Smooth muscle cell (in vitro differentiated cells): Measurements from ENCODE around the gene PRKAR1B. TPM values are rescaled to one million over a fixed set of nuclear protein-coding genes. Genes with fewer than 3 reads are reported as not detected.

Experiments
- DNase-seq: peaks from one replicate; lab custom pipeline; 2025; ENCODE audit not compliant: unreplicated experiment; lab: John Stamatoyannopoulos, UW
- H2AFZ ChIP-seq: fragments of 200-600 bp; sonication (generic); 2 replicates; pipeline ENCODE4 v1.6.0; 2016; ENCODE audit warnings: antibody characterized with exemption, low read depth, mild to moderate bottlenecking
- H3F3A ChIP-seq: fragments of 200-600 bp; sonication (generic); 2 replicates; pipeline ENCODE4 v1.6.0; 2017; ENCODE audit warnings: antibody characterized with exemption, low read depth
- H3K27ac ChIP-seq: fragments of 200-600 bp; sonication (generic); 2 replicates; pipeline ENCODE4 v1.5.1; 2016; ENCODE audit warnings: low read depth, mild to moderate bottlenecking
- H3K27me3 ChIP-seq: fragments of 200-600 bp; sonication (generic); 2 replicates; pipeline ENCODE4 v1.6.1; 2016; ENCODE audit warnings: low read depth, mild to moderate bottlenecking
- H3K36me3 ChIP-seq: fragments of 200-600 bp; sonication (generic); 2 replicates; pipeline ENCODE4 v1.5.1; 2016; ENCODE audit warnings: low read depth
- H3K4me1 ChIP-seq: fragments of 200-600 bp; sonication (generic); 2 replicates; pipeline ENCODE4 v1.5.1; 2016; ENCODE audit warnings: low read depth
- H3K4me2 ChIP-seq: fragments of 200-600 bp; sonication (generic); 2 replicates; pipeline ENCODE4 v1.6.0; 2016; ENCODE audit warnings: mild to moderate bottlenecking
- H3K4me3 ChIP-seq: fragments of 200-600 bp; sonication (generic); 2 replicates; pipeline ENCODE4 v1.5.1; 2016; ENCODE audit warnings: mild to moderate bottlenecking
- H3K79me2 ChIP-seq: fragments of 200-600 bp; sonication (generic); 2 replicates; pipeline ENCODE4 v1.6.0; 2016; ENCODE audit warnings: low read depth, mild to moderate bottlenecking
- H3K9ac ChIP-seq: fragments of 200-600 bp; sonication (generic); 2 replicates; pipeline ENCODE4 v1.6.0; 2016; ENCODE audit warnings: low read depth
- H3K9me3 ChIP-seq: fragments of 200-600 bp; sonication (generic); replicated peaks from 2 replicates; pipeline ENCODE4 v1.5.1; 2016; ENCODE audit warnings: low read depth
- H4K20me1 ChIP-seq: fragments of 200-600 bp; sonication (generic); 2 replicates; pipeline ENCODE4 v1.6.0; 2016; ENCODE audit warnings: low read depth
- WGBS: methylation state at CpG from one replicate; pipeline ENCODE4 v1.1.7; 2016; ENCODE audit warnings: low lambda C conversion rate; 5-methylcytosine and 5-hydroxymethylcytosine counted together
- polyA plus RNA-seq: library from polyadenylated mRNA; unstranded; fragments of >200 nt; fragmentation: Nextera tagmentation; extraction: Ambion mirVana; gene quantifications from 2 replicates; pipeline ENCODE4 v1.2.1, GENCODE V29; 2016
- total RNA-seq: library from RNA; depleted of rRNA; stranded (reverse); fragments of >200 nt; gene quantifications from 2 replicates; pipeline ENCODE4 v1.2.3, GENCODE V29; 2014
- TF ChIP-seq, protein P1 (sequence below): fragments of 200-600 bp; sonication (generic); IDR thresholded peaks from 2 replicates; pipeline ENCODE4 v1.5.1; 2017; ENCODE audit warnings: borderline replicate concordance, mild to moderate bottlenecking, antibody characterized with exemption; ENCODE audit not compliant: insufficient read depth, poor library complexity, severe bottlenecking

Gene PRKAR1B
- total and polyA plus RNA-seq, 2 experiments from 2014 or later, result 5.3 to 10.1 TPM

DNA sequence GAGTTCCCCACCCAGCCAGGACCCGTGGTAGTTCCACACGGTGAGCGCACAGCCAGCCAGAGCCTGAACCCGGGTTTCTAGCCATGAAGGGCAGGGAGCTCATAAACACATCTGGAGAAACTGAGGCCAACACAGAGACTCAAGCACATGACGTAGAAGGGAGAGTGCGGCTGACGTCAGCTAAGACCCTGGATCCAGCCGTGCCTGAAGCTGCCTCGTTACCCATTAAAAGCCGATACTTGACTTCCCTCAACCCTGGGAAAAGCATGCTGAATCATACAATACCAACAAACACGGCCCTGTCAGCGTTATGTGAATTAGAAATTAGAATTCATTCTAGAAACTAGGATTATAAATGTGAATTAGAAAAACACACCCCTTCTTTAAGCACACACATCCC, 142.3 kb downstream of the PRKAR1B start:
- H3F3A ChIP-seq, result no peaks in the 10 kb centered on the region
- H3K9ac ChIP-seq, result no peak overlapping the region
- H4K20me1 ChIP-seq, result no peaks in the 10 kb centered on the region
- DNase-seq, result no peak
- TF ChIP-seq, protein P1, sequence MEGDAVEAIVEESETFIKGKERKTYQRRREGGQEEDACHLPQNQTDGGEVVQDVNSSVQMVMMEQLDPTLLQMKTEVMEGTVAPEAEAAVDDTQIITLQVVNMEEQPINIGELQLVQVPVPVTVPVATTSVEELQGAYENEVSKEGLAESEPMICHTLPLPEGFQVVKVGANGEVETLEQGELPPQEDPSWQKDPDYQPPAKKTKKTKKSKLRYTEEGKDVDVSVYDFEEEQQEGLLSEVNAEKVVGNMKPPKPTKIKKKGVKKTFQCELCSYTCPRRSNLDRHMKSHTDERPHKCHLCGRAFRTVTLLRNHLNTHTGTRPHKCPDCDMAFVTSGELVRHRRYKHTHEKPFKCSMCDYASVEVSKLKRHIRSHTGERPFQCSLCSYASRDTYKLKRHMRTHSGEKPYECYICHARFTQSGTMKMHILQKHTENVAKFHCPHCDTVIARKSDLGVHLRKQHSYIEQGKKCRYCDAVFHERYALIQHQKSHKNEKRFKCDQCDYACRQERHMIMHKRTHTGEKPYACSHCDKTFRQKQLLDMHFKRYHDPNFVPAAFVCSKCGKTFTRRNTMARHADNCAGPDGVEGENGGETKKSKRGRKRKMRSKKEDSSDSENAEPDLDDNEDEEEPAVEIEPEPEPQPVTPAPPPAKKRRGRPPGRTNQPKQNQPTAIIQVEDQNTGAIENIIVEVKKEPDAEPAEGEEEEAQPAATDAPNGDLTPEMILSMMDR, result no peak
- no peak overlapping the region for H3K4me2 ChIP-seq
- H3K4me3 ChIP-seq, result no peak overlapping the region
- H3K9me3 ChIP-seq, result no peaks in the 10 kb centered on the region
- H2AFZ ChIP-seq, result no peak overlapping the region
- no peaks in the 10 kb centered on the region for H3K4me1 ChIP-seq
- H3K79me2 ChIP-seq, result no peaks in the 10 kb centered on the region
- no peaks in the 10 kb centered on the region for H3K27me3 ChIP-seq
- H3K27ac ChIP-seq, result peak overlapping the region; percentile 56
- no peaks in the 10 kb centered on the region for H3K36me3 ChIP-seq
- 95% methylated on average over 12 of the region's 12 CpGs for WGBS

DNA sequence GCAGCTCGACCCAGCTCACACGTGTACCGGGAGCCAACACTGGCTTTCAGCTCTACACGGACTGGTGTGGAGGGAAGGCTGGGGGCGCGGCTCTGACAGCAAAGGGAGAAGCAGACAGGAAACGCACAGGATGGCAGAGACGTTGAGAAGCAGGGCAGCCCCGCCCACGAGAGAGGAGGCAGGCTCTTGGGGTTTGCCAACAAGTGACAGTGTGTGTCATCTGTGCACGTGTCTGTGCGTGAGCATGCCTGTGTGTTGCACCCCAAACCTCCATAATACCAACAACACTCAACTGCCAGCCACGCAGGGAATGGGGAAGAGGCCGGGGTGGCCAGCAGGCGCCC, 143.0 kb downstream of the PRKAR1B start:
- Histone ChIP-seq H3K9me3 (no peaks in the 10 kb centered on the region), H3K9ac (no peak overlapping the region), H3F3A (no peaks in the 10 kb centered on the region), H3K4me3 (no peak overlapping the region), H3K27ac (no peak overlapping the region), H3K36me3 (no peaks in the 10 kb centered on the region), H2AFZ (no peak overlapping the region), H4K20me1 (no peaks in the 10 kb centered on the region), H3K79me2 (no peaks in the 10 kb centered on the region), H3K4me2 (no peak overlapping the region), H3K27me3 (no peaks in the 10 kb centered on the region), H3K4me1 (no peaks in the 10 kb centered on the region)
- 81% methylated on average over 15 of the region's 15 CpGs for WGBS
- DNase-seq, result no peak
- TF ChIP-seq, protein P1, result no peak

DNA sequence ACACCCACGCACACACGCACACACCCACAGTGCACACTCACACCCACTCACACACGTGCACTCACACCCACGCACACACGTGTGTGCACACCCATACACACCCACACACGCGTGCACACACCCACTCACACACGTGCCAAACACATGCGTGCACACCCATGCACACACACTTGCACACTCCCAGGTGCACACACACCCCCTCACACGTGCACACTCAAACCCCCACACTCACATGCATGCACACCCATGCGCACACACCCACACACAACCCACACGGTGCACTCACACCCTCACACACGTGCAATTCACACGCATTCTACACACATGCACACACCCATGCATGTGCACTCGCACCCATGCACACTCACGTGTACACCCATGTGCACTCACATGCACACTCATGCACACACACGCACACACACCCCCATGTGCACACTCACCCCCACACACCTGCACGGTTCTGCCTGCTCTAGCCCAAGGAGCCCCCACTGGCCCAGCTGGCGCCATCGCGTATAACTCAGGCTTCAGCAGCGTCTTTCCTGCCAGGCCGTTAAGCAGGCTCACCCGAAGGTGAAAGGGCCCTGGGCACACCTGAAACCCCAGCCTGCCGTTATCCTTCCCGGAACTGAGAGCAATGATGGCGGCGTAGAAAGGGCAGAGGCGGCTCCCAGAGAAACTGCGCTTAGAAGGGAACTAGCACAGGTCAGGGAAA, 143.5 kb downstream of the PRKAR1B start:
- Histone ChIP-seq H3K36me3 (no peaks in the 10 kb centered on the region), H3K79me2 (no peaks in the 10 kb centered on the region), H3F3A (no peaks in the 10 kb centered on the region), H2AFZ (no peak overlapping the region), H3K4me3 (no peak overlapping the region), H4K20me1 (no peaks in the 10 kb centered on the region), H3K27me3 (no peaks in the 10 kb centered on the region), H3K4me1 (no peaks in the 10 kb centered on the region), H3K9ac (no peak overlapping the region), H3K27ac (no peak overlapping the region), H3K4me2 (no peak overlapping the region), H3K9me3 (no peaks in the 10 kb centered on the region)
- no peak for DNase-seq
- TF ChIP-seq, protein P1, result no peak
- WGBS, result 93% methylated on average over 29 of the region's 30 CpGs

DNA sequence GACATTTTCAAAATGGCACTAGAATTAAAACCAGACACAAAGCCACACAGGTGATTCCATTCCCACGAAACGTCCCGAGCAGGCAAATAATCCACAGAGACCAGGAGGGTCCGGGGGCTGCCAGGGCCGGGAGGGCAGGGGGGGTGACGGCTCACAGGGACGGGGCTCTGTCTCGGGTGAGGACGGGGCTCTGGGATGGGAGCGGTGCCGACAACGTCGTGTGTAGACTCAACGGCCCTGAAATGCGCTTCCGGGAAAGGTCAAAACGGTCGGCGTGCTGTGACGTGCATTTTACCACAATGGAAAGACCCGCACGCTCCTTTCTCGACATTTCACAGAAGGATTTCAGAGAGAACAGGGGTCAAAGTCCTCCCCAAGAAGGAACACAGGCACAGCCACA, 144.2 kb downstream of the PRKAR1B start:
- no peak for DNase-seq
- H3F3A ChIP-seq, result no peaks in the 10 kb centered on the region
- H4K20me1 ChIP-seq, result no peaks in the 10 kb centered on the region
- H2AFZ ChIP-seq, result no peak overlapping the region
- no peaks in the 10 kb centered on the region for H3K27me3 ChIP-seq
- no peak overlapping the region for H3K4me2 ChIP-seq
- no peaks in the 10 kb centered on the region for H3K79me2 ChIP-seq
- no peaks in the 10 kb centered on the region for H3K4me1 ChIP-seq
- H3K4me3 ChIP-seq, result no peak overlapping the region
- 97% methylated on average over 23 of the region's 23 CpGs for WGBS
- no peak overlapping the region for H3K27ac ChIP-seq
- H3K9ac ChIP-seq, result no peak overlapping the region
- TF ChIP-seq, protein P1, result no peak
- H3K9me3 ChIP-seq, result no peaks in the 10 kb centered on the region
- H3K36me3 ChIP-seq, result no peaks in the 10 kb centered on the region
